GM21367 (cell line): ENCODE measurements around the gene BCOR.

ENCODE experiments used
- ATAC-seq: cut with Tn5 transposase; IDR thresholded peaks from one replicate; pipeline ENCODE4 v1.9.1; 2021; ENCODE audit not compliant: unreplicated experiment

Gene BCOR

GRCh38 chrX:40006106-40007017 lies 91.4 kb downstream of the BCOR start:
- no peak for ATAC-seq

- ATAC-seq: no peak
Measured at GRCh38 chrX:40005292-40006011, 92.3 kb downstream of the BCOR start.

- no peak for ATAC-seq
Measured at GRCh38 chrX:40004921-40005291, 92.9 kb downstream of the BCOR start.

GRCh38 chrX:40004246-40004535 lies 93.6 kb downstream of the BCOR start:
- ATAC-seq: no peak

- no peak for ATAC-seq
Measured at GRCh38 chrX:40003428-40004245, 94.1 kb downstream of the BCOR start.

- ATAC-seq: no peak
Measured at GRCh38 chrX:40003071-40003427, 94.7 kb downstream of the BCOR start.
